T-helper 1 cell (primary cell): ENCODE data around the gene IGFL4.

Experiments
- DNase-seq, 5 donors: peaks; one replicate each; pipeline ENCODE4 v3.0.0-alpha.2; 2012 to 2020

The IGFL4 gene

GRCh38 chr19:46018729-46019251 lies 22.0 kb downstream of the IGFL4 start:
- DNase-seq = no peak

- no peak for DNase-seq
These were observed 22.7 kb downstream of the IGFL4 start for GRCh38 chr19:46017874-46018675.

- DNase-seq = no peak
These were observed 23.7 kb downstream of the IGFL4 start for GRCh38 chr19:46017095-46017429.

- peak; percentile 63 to 82 (median 75) for DNase-seq
These were observed 24.2 kb downstream of the IGFL4 start for GRCh38 chr19:46016426-46017094.

GRCh38 chr19:46015687-46016425 lies 24.9 kb downstream of the IGFL4 start:
- DNase-seq = peak in 3 of 5 donors; percentile 37 to 55 (median 45)

GRCh38 chr19:46014941-46015686 lies 25.7 kb downstream of the IGFL4 start:
- peak; percentile 46 to 66 (median 62) for DNase-seq

GRCh38 chr19:46014534-46014933 lies 26.3 kb downstream of the IGFL4 start:
- no peak for DNase-seq

- peak; percentile 28 to 59 (median 43) for DNase-seq
These were observed 31.0 kb downstream of the IGFL4 start for GRCh38 chr19:46009530-46010510.

- no peak for DNase-seq
These were observed 34.4 kb downstream of the IGFL4 start for GRCh38 chr19:46006411-46006810.

GRCh38 chr19:46002678-46003275 lies 38.0 kb downstream of the IGFL4 start:
- DNase-seq = no peak

GRCh38 chr19:46000491-46001246 lies 40.1 kb downstream of the IGFL4 start:
- peak; percentile 57 to 75 (median 72) for DNase-seq

- DNase-seq = no peak
These were observed 41.1 kb downstream of the IGFL4 start for GRCh38 chr19:45999653-46000121.

- no peak for DNase-seq
These were observed 42.0 kb downstream of the IGFL4 start for GRCh38 chr19:45998834-45999233.

- DNase-seq = no peak
These were observed 43.9 kb downstream of the IGFL4 start for GRCh38 chr19:45996933-45997332.

- DNase-seq = no peak
These were observed 45.0 kb downstream of the IGFL4 start for GRCh38 chr19:45995715-45996385.

GRCh38 chr19:45994998-45995714 lies 45.6 kb downstream of the IGFL4 start, which contains the start of gene CCDC61:
CCDC61 (plus strand) TSS chr19:45995467; CDS start chr19:46003019, 7,552 bp downstream.
- peak; percentile 88 to 99 (median 94) for DNase-seq

GRCh38 chr19:45994456-45994997 lies 46.3 kb downstream of the IGFL4 start:
- DNase-seq = no peak

GRCh38 chr19:45990113-45990728 lies 50.6 kb downstream of the IGFL4 start:
- no peak for DNase-seq
